IMR-90 (cell line): ENCODE measurements around the gene KCTD16.

Experiments
- FOS ChIP-seq: fragments of 150-350 bp; IDR thresholded peaks from 2 replicates; pipeline ENCODE4 v1.6.1; 2016; ENCODE audit warnings: low read depth, low read length
- POLR2A ChIP-seq: IDR thresholded peaks from 2 replicates; pipeline ENCODE4 v1.6.1; 2012; ENCODE audit warnings: mild to moderate bottlenecking, low read depth, low read length

DNA sequence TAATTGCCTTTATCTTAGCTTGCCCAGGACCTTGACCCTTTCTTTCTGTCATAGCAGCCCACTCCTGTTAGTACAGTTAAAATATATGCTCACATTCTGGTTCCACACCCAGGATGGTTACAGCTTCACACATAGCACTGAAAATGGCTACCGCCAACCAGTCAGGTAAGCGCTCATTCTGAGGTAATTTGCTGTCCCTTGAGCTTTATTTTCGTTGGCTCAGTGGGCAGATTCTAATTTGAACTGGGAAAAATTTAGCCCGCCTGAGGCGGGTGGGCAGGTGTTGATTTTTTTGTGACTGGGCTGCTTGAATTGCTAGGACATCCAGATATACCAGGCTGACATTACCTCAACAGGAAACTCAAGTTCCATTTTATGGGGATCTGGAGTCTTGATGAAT, 137.5 kb downstream of the KCTD16 start:
- TF ChIP-seq POLR2A: no peak
- TF ChIP-seq FOS: no peak
